ENCODE data around the gene ADSL.

The ADSL gene

DNA sequence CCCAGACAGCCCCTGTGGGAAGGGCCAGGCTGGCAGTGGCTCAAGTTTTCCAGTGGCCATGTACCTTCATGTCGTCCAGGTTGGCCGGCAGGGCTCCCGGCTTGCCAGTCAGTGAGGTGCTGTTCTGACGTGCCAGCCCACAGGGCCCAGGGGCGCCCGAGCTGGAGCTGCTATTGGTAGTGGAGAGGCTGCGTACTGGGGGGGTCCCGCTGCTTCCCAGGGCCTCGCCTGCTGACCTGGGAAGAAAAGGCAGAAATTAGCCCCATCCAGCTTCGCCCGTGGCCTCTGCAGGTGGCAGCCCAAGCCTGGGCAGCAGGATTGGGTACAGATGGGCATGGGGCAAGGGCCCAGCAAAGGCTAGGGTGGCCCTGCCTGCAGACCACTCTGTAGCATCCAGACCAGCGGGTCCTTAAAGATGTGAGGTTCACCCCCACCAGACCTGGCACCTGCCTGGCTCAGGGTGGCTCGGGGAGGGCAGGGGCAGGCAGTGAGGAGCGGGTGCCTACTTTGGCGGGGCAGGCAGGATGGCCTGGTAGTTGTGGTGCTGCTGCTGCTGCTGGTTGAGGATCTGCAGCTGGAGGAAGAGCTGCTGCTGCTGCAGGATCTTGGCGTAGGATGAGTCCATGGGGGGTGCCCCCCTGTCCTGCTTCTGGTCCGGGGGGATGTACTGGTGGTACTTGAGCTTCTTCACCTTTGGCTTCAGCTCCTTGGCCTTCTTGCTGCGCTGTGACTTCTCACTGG is 74.2 kb downstream of the ADSL start:
- DNase-seq = no peak

DNA sequence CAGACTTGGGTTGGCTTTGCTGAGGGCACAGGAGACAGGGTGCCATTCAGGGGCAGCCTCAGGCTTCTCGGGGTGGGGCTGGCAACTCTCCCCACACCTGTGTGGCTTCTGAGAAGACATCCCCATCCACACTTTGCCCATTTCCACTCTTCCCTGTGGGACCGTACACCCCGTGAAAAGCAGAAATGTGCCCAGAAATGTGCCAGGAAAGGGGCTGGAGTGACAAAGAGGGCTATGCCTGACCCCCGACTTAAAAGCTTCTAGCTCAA is 74.7 kb downstream of the ADSL start:
- no peak for DNase-seq

GRCh38 chr22:40421941-40422340 is 75.6 kb downstream of the ADSL start:
- no peak for DNase-seq

- no peak for DNase-seq
Observed at GRCh38 chr22:40422558-40423309, 76.4 kb downstream of the ADSL start.

DNA sequence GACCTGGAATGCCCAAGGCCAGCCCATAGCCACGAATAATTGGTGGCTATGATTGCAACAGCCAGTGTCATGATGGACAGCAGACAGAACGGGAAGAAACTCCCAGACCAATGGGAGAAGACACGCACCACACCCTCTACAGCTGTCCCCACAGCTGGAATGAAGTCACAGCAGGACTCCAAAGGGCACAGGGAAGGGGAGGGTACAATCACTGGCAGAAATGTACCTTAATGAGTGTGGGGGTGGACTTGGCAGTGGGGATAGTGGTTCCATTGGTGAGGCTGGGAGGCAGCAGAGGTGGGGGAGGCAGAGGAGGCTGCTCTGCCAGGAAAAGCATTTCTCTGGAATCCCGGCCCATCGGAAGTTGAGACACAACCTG is 77.0 kb downstream of the ADSL start:
- DNase-seq = no peak

DNA sequence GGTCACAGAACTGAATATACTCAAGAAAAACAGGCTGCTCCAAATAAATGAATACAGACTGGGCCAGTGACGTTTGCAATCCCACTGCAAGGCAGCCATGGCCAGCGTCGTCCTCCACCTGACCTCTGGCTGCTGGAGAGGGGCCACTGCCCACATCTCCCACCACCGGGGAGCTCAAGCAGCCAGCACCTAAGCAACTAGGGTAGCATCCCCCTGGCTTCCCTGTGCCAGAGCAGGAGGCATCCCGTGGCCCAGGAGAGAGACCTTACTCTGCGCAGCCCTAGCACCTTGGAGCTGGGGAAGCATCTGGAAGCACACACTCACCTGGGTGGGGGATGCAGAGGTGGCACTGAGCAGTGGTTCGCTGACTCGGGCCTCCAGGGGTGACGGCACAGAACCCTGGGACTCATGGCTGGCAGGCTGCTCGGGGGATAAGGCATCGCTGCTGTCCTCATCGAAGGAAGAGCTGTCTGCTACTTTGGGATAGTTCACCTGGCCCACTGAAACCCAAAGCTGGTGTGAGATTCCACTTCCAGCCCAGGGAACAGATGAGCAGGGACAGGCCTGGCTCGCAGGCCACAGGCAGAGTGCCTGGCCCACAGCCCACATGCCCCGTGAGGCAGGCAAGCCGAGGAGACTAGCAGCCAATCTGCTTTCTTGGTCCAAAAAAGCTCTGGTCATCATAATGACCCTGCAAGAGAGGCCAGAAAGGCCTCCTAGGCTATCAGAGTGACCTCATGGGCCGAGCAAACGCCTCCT is 77.8 kb downstream of the ADSL start:
- no peak for DNase-seq

- DNase-seq = no peak
Observed at GRCh38 chr22:40425082-40425481, 78.8 kb downstream of the ADSL start.

GRCh38 chr22:40426594-40427333 is 80.5 kb downstream of the ADSL start:
- peak; percentile 70 for DNase-seq

GRCh38 chr22:40428796-40429195 is 82.5 kb downstream of the ADSL start:
- DNase-seq = no peak

GRCh38 chr22:40429481-40429880 is 83.2 kb downstream of the ADSL start:
- DNase-seq = no peak

GRCh38 chr22:40430991-40431390 is 84.7 kb downstream of the ADSL start:
- DNase-seq = no peak

- DNase-seq = no peak
Observed at GRCh38 chr22:40432157-40432556, 85.9 kb downstream of the ADSL start.

DNA sequence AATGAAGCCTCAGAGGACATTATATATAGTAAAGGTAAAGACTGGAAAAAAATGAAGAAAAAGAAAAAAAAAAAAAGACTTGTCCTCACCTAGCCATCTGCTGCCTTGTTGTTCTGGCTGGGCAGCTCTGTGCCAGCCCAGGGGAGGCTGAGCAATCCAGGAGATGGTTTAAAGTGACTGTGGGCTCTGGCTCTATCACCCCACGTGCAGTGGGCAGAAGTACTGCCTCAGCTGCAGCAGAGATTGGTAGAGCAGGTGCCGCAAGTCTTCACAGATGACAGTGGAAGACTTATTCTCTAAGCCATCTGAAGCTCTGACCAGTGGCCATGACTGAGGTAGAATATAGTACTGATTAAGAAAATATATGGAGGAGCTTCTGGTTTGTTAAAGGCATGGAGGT is 86.3 kb downstream of the ADSL start:
- no peak for DNase-seq

DNA sequence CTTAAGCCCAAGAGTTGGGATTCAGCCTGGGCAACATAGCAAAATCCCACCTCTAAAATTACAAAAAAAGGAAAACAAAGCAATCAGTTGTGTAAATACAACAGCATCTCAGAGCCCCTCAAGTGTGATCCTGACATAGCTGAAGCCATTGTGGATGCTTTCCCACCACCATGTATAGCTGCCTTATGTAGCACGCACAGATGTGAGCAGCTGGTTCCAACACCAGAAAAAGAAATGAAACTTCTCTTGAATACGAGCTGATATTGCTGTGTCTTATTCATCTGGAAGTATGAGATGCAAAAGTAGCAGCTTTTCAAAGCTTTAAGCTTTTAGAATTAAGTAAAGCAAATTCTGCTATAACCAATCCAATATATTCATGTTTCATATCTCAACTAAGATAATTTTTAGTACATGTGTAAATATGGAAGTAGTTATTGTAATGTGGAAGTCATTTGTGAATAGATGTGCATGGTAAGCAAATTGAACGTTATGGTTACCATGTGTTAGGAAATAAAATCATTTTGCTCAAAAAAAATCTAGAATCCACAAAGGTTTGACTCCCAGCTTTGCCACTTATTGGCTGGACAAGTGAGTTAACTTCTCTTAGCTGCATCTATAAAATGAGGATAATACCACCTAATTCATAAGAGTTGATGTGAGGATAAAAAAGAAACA is 87.3 kb downstream of the ADSL start:
- DNase-seq = no peak

DNA sequence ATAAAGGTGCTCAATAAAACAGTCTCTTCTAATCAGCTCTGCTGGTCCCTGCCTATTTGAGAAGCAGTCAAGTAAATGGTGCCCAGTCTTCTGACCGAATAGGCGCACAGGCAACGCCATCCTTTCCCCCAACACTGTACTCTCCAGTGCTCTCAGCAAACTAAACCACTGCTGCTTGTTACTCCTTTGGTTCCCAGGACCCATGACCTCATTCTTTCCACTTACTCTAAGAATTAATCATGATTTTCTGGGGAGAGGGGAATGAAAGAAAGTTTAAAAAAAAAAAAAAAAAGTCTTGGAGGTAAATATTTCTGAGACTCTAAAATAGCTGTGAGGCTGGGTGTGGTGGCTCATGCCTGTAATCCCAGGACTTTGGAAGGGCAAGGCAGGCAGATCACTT is 87.8 kb downstream of the ADSL start:
- no peak for DNase-seq

DNA sequence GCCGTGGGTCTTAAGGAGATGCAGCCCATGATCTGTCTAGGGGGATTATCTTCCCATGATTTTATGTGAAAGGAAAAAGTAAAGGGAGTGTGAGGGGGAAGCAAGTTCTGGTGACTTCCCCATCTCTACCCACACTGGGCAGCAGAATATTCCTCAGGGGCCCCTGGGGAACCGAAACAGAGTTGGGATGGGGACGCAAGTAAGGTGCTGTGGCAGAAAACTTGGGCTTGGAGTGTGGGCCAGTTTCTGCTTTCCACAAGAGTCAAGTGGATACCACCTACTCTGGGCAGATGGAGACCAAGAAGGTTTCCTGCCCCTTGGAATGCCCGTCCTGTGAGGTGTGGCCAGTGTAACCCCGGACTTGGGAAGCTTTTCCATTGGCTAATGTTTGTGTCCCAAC is 88.4 kb downstream of the ADSL start:
- DNase-seq = no peak

DNA sequence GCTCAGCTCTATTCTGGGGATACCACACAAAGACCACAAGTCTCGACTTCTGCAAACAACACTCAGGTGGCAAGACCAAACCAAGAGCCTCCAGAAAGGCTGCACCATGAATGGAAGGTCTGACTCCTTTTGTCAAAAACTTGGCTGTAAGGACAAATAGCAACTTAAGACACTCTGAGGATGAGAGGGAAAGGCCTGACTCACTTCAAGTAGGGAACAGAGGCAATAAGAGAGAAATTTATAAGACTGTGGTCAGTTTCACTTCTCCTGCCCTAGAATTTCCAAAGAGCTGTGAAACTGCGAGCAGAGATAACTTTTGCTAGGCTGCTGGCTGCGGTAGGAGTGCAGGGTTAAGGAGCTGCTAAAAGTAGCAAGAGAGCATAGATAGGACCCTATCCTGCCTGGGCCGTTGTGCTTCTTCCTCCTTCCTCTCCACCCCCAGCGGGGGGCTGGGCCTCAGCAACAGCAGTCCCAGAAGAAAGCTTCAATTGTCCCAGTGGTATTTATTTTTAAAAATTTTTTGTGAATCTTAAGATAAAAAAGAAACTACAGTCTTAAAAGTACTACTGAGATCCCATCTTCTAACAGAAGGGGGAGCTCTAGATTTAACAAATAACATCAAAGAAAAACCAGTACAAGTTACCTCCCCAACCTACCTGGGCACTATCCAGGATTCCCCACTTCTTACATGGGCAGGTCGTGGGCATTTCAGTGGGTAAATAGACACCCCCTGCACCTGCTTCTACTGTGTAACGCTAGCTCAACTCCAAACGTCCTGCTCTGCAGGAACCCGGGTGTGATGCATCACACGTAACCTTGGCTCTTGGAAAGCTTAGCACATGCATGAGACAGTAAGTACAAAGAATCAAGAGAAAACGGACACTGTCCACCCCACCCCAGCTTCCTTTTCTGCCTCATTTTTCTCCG is 90.5 kb downstream of the ADSL start:
- DNase-seq = peak; percentile 71

Data from eye (tissue), 1 donor.